Activated naive CD4-positive, alpha-beta T cell treated with anti-CD3 and anti-CD28 coated beads for 36 hours (primary cell): ENCODE data around the gene RAB39B. TPM values are rescaled to one million over a fixed set of nuclear protein-coding genes. Genes with fewer than 3 reads are reported as not detected.

Source experiments
- CTCF ChIA-PET: fragments of 350-600 bp; sonication (Branson Sonifier 250); formaldehyde crosslinking; loops from one replicate; lab custom pipeline; 2021; ENCODE audit warnings: antibody characterized with exemption; lab: Charles Lee
- DNase-seq: peaks from one replicate; pipeline ENCODE4 v3.0.0-alpha.2; 2020
- H3K27ac Mint-ChIP-seq: one replicate; pipeline ENCODE4 v1.8.0; 2021; ENCODE audit warnings: mild to moderate bottlenecking, mixed read lengths
- H3K27me3 Mint-ChIP-seq: one replicate; pipeline ENCODE4 v1.8.0; 2021; ENCODE audit warnings: low read depth, mixed read lengths
- H3K36me3 Mint-ChIP-seq: one replicate; pipeline ENCODE4 v1.8.0; 2021; ENCODE audit warnings: low read depth, mixed read lengths
- H3K4me1 Mint-ChIP-seq: one replicate; pipeline ENCODE4 v1.8.0; 2021; ENCODE audit warnings: low read depth, mixed read lengths
- H3K4me3 Mint-ChIP-seq: one replicate; pipeline ENCODE4 v1.8.0; 2021; ENCODE audit warnings: mild to moderate bottlenecking, moderate library complexity, mixed read lengths
- H3K9me3 Mint-ChIP-seq: one replicate; pipeline ENCODE4 v1.8.0; 2021; ENCODE audit warnings: mixed read lengths
- intact Hi-C: fragments of 100-400 bp; cut with micrococcal nuclease; formaldehyde crosslinking; loops from one replicate; pipeline ENCODE4 v1.15.1; 2023
- total RNA-seq, 2 experiments: library from RNA; stranded (reverse); gene quantifications; one replicate each; pipeline ENCODE4 v1.2.3, GENCODE V29; 2021

RAB39B gene
- total RNA-seq, 2 experiments from 2014 or later = 11.6 to 13.0 TPM

DNA sequence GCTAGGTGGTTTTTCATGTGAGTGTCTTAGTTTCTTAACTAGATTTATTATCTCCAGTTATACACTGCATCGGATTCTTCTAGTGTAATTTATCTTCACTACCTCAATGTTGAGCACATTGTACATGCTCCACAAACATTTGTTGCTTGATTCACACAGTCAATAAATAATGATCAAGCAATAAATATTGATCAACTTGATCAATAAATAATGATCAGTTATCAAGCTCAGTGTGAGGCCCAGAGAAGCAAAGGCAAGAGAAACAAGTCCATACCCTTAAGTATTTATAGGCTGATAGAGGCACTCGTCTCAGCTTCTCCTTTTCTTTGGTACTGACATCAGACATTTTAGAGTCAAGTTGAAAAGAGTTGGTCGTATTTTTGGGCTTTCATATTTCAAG is 53.1 kb downstream of the RAB39B start:
- Mint-ChIP-seq H3K36me3 (peaks cover 2% of the 10 kb centered on the region), H3K4me3 (no peak overlapping the region), H3K27ac (no peak overlapping the region), H3K27me3 (no peaks in the 10 kb centered on the region), H3K9me3 (no peaks in the 10 kb centered on the region), H3K4me1 (no peaks in the 10 kb centered on the region)
- no peak for DNase-seq
- CTCF ChIA-PET = no interaction called here
- intact Hi-C loops = no loop called here

Other genes with a start within 250 kb of the RAB39B start
- gene F8, start 241.8 kb downstream of the RAB39B start, total RNA-seq = 1 to 10 TPM; 4.1 to 4.6 TPM
- gene FUNDC2, start 237.6 kb downstream of the RAB39B start, total RNA-seq = 10 to 100 TPM; 94.3 to 95.5 TPM
- 1 to 10 TPM; 5.8 to 7.7 TPM for gene CMC4, start 193.4 kb downstream of the RAB39B start, total RNA-seq
- 10 to 100 TPM; 15.0 to 19.3 TPM for gene MTCP1, start 193.4 kb downstream of the RAB39B start, total RNA-seq
- gene BRCC3, start 193.0 kb downstream of the RAB39B start, total RNA-seq = 10 to 100 TPM; 15.4 to 17.9 TPM
- 100 to 1,000 TPM; 106 to 110 TPM for gene VBP1, start 48.0 kb downstream of the RAB39B start, total RNA-seq
- under 1 TPM; 0.27 to 0.74 TPM for gene CLIC2, start 70.1 kb upstream of the RAB39B start, total RNA-seq
- gene F8A2, start 117.6 kb upstream of the RAB39B start, total RNA-seq = not detected
- under 1 TPM; 0.43 to 0.52 TPM for gene F8A3, start 194.1 kb upstream of the RAB39B start, total RNA-seq